ENCODE measurements around the gene ZBTB9.

ZBTB9 gene

DNA sequence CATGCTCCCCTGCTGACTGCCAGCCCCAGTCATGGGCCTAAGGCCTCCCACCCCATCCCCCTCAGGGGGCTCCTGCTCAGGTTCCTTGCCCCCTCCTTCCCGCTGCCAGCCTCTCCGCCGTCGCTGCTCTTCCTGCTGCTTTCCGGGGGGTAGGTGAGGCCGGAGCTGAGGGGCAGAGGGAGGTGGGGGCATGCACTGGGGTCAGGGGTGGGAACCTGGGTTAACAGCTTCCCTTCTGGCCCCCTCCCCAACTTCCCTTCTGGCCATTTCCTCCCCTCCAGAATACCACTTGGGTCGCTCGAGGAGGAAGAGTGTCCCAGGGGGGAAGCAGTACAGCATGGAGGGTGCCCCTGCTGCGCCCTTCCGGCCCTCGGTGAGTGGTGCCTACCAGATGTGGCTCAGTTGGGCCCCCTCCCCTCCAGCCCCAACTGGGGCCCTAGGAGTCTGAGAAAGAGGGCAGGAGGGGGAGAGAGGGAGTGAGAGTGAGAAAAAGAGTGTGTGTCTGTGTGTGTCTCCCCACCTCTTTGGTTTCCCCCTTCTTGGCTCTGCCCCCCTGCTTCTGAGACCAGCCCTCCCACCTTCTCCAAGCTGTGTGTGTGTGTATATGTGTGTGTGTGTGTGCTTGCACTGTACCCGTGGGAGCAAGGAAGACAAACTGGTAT lies 22.4 kb upstream of the ZBTB9 start:
- TF ChIP-seq, protein P1, sequence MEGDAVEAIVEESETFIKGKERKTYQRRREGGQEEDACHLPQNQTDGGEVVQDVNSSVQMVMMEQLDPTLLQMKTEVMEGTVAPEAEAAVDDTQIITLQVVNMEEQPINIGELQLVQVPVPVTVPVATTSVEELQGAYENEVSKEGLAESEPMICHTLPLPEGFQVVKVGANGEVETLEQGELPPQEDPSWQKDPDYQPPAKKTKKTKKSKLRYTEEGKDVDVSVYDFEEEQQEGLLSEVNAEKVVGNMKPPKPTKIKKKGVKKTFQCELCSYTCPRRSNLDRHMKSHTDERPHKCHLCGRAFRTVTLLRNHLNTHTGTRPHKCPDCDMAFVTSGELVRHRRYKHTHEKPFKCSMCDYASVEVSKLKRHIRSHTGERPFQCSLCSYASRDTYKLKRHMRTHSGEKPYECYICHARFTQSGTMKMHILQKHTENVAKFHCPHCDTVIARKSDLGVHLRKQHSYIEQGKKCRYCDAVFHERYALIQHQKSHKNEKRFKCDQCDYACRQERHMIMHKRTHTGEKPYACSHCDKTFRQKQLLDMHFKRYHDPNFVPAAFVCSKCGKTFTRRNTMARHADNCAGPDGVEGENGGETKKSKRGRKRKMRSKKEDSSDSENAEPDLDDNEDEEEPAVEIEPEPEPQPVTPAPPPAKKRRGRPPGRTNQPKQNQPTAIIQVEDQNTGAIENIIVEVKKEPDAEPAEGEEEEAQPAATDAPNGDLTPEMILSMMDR (IDR thresholded peaks at IDR 0.05; ENCODE audit: unreplicated experiment in 3 of 3) = no peak

DNA sequence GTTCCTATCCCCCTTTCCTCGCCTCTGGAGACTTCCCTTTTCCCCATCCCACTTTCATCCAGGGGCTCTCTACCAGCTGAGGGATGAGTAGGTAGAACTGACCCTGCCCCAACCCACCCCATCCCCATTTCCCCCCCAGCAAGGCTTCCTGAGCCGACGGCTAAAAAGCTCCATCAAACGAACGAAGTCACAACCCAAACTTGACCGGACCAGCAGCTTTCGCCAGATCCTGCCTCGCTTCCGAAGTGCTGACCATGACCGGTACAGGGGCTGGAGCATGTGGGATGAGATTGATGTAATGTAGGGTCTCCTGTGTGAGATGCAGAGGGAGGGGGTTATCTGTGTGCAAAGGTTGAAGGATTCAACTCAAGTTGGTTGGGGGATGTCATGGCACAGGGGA lies 21.8 kb upstream of the ZBTB9 start:
- peak overlapping the region; percentile 26 to 50 (median 44) for H3K27ac Mint-ChIP-seq
- H3K27me3 Mint-ChIP-seq (ENCODE audit: low read depth) = no peaks in the 10 kb centered on the region
- H3K9me3 Mint-ChIP-seq = no peaks in the 10 kb centered on the region
- H3K4me1 Mint-ChIP-seq = peaks cover 55% of the 10 kb centered on the region
- H3K36me3 Mint-ChIP-seq (ENCODE audit: low read depth) = peaks cover 26% of the 10 kb centered on the region
- TF ChIP-seq, protein P1 (IDR thresholded peaks at IDR 0.05; ENCODE audit: unreplicated experiment in 3 of 3) = no peak
- peak overlapping the region; percentile 52 to 59 (median 55) for H3K4me3 Mint-ChIP-seq

More for the DNA sequence above, 22.4 kb upstream of the ZBTB9 start:
- H3K9me3 Mint-ChIP-seq = no peaks in the 10 kb centered on the region
- peak overlapping the region; percentile 26 to 50 (median 44) for H3K27ac Mint-ChIP-seq
- H3K4me3 Mint-ChIP-seq = peak overlapping the region; percentile 52 to 92 (median 59)
- H3K36me3 Mint-ChIP-seq (ENCODE audit: low read depth) = peaks cover 20% of the 10 kb centered on the region
- peaks cover 60% of the 10 kb centered on the region for H3K4me1 Mint-ChIP-seq
- no peaks in the 10 kb centered on the region for H3K27me3 Mint-ChIP-seq (ENCODE audit: low read depth)

DNA sequence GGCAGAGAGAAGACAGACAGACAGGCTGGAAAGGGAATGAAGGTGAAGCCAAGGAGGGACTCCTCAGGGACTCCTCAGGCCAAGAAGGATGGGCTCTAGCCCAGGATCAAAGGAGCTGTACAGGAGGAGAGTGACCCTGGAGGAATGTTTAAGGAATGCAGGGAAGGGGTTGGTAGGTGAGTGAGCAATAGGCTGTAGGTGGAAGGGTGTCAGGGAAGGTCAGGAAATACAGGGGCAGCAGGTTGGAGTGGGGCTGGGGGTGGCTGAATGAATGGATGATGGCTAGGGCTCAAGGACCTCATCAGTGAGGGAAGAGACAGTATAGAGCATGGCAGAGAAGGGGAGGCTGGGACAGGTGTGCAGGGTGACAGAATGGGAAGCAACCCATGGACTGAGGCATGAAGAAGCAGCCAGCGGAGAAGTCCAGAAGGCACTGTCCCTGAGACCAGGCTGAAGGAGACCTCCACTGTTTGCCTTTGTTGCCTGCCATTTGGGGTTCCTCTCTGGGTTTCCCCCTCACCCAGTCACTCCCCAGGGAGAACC lies 21.3 kb upstream of the ZBTB9 start:
- peak overlapping the region; percentile 42 to 55 (median 49) for H3K4me3 Mint-ChIP-seq
- peaks cover 55% of the 10 kb centered on the region for H3K4me1 Mint-ChIP-seq
- H3K36me3 Mint-ChIP-seq (ENCODE audit: low read depth) = peaks cover 29% of the 10 kb centered on the region

DNA sequence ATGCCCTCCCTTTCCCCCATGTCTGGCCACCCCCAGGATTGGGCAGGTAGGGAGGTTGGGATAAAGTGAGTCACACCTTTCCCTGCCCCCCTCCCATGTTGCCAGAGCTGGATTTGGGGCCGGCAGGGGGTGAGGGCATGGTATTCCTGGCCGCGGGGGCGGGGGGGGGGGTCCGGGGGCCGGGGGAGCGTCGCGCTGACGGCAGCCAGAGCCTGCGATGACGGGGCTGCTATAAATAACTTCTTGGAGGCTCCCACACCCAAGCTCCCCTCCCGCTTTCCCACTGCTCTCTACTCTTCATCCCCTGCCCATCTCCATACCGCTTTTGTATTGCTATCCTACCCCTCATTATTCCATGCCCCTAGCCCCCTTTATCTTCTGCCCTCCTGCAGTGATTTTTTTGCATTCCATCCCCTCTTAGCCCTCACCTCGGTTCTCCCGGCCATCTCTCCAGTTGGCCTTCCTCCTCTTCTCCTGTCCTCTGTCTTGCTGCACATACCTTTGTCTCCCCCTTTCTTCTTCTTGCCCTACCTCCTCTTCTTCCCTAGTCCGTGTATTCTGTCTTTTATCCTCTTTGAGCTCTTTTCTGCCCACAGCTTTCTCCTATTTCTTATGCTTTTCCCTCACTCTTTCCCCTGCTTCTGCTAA lies 20.7 kb upstream of the ZBTB9 start:
- Mint-ChIP-seq H3K36me3 (ENCODE audit: low read depth) (peaks cover 35% of the 10 kb centered on the region), H3K9me3 (no peaks in the 10 kb centered on the region), H3K4me3 (peak overlapping the region; percentile 1 to 37 (median 6)), H3K4me1 (peaks cover 50% of the 10 kb centered on the region), H3K27me3 (ENCODE audit: low read depth) (no peaks in the 10 kb centered on the region), H3K27ac (peak overlapping the region in 2 of 3 experiments; percentile 1 to 5)
- TF ChIP-seq, protein P1 (IDR thresholded peaks at IDR 0.05; ENCODE audit: unreplicated experiment in 3 of 3) = no peak

More for the DNA sequence above, 21.3 kb upstream of the ZBTB9 start:
- H3K27ac Mint-ChIP-seq = peak overlapping the region; percentile 26 to 44 (median 31)
- no peaks in the 10 kb centered on the region for H3K9me3 Mint-ChIP-seq
- no peaks in the 10 kb centered on the region for H3K27me3 Mint-ChIP-seq (ENCODE audit: low read depth)
- TF ChIP-seq, protein P1 (IDR thresholded peaks at IDR 0.05; ENCODE audit: unreplicated experiment in 3 of 3) = no peak

DNA sequence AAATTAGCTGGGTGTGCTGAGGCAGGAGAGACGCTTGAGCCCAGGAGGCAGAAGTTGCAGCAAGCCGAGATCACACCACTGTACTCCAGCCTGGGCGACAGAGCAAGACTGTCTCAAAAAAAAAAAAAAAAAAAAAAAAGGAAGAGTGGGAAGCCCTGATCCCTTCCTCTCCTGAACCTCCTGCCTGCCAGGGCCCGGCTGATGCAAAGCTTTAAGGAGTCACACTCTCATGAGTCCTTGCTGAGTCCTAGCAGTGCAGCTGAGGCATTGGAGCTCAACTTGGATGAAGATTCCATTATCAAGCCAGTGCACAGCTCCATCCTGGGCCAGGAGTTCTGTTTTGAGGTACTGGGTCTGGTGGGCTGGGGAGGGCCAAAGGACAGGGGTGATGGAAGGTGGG lies 19.4 kb upstream of the ZBTB9 start:
- Mint-ChIP-seq H3K4me3 (no peak overlapping the region), H3K36me3 (ENCODE audit: low read depth) (peaks cover 47% of the 10 kb centered on the region), H3K27ac (no peak overlapping the region), H3K9me3 (no peaks in the 10 kb centered on the region), H3K27me3 (ENCODE audit: low read depth) (no peaks in the 10 kb centered on the region), H3K4me1 (peaks cover 37% of the 10 kb centered on the region)
- TF ChIP-seq, protein P1 (IDR thresholded peaks at IDR 0.05; ENCODE audit: unreplicated experiment in 3 of 3) = no peak

All from nephron (organoid).